SK-N-SH treated with all-trans-retinoic acid at 6 μM for 48 hours (cell line): ENCODE results near the gene FAAH2.

Experiments
- ATAC-seq: fragments of 200-7000 bp; cut with Tn5 transposase; 3 replicates; pipeline ENCODE4 v1.9.1; 2020; ENCODE audit warnings: mild to moderate bottlenecking, moderate library complexity
- ARNTL ChIP-seq: fragments of 450-650 bp; formaldehyde crosslinking; IDR thresholded peaks from 2 replicates; pipeline ENCODE4 v1.5.0; 2020; ENCODE audit warnings: low read depth, mild to moderate bottlenecking, moderate library complexity, borderline replicate concordance
- BACH2 ChIP-seq: fragments of 250-450 bp; sonication (Bioruptor Pico); IDR thresholded peaks from 2 replicates; pipeline ENCODE4 v1.9.0; 2021; ENCODE audit warnings: mild to moderate bottlenecking, borderline replicate concordance
- CSDC2 ChIP-seq: fragments of 250-450 bp; sonication (Bioruptor Pico); IDR thresholded peaks from 2 replicates; pipeline ENCODE4 v1.5.0; 2020; ENCODE audit warnings: mild to moderate bottlenecking, moderate library complexity
- ESRRG ChIP-seq: fragments of 250-450 bp; sonication (Bioruptor Pico); IDR thresholded peaks from 2 replicates; pipeline ENCODE4 v1.6.1; 2021; ENCODE audit warnings: mild to moderate bottlenecking
- GLIS3 ChIP-seq: fragments of 250-450 bp; sonication (Bioruptor Pico); IDR thresholded peaks from 2 replicates; pipeline ENCODE4 v1.5.0; 2020; ENCODE audit warnings: mild to moderate bottlenecking, moderate library complexity
- ISL1 ChIP-seq: fragments of 250-450 bp; sonication (Bioruptor Pico); IDR thresholded peaks from 2 replicates; pipeline ENCODE4 v2.1.2; 2022; ENCODE audit warnings: mild to moderate bottlenecking, moderate library complexity
- OSR1 ChIP-seq: fragments of 250-450 bp; sonication (Bioruptor Pico); IDR thresholded peaks from 2 replicates; pipeline ENCODE4 v1.8.0; 2022; ENCODE audit warnings: moderate library complexity, mild to moderate bottlenecking, inconsistent platforms
- PPARA ChIP-seq: fragments of 250-450 bp; sonication (Bioruptor Pico); IDR thresholded peaks from 2 replicates; pipeline ENCODE4 v1.5.0; 2020; ENCODE audit warnings: mild to moderate bottlenecking, borderline replicate concordance
- RARB ChIP-seq: fragments of 250-450 bp; sonication (Bioruptor Pico); IDR thresholded peaks from 2 replicates; pipeline ENCODE4 v1.8.0; 2021; ENCODE audit warnings: mild to moderate bottlenecking, moderate library complexity
- SNAI2 ChIP-seq: fragments of 250-450 bp; sonication (Bioruptor Pico); IDR thresholded peaks from 2 replicates; pipeline ENCODE4 v1.5.0; 2020; ENCODE audit warnings: mild to moderate bottlenecking, moderate library complexity
- ZC3H10 ChIP-seq: fragments of 250-450 bp; sonication (Bioruptor Pico); IDR thresholded peaks from 2 replicates; pipeline ENCODE4 v1.5.1; 2021; ENCODE audit warnings: mild to moderate bottlenecking, moderate library complexity
- ZFP3 ChIP-seq: fragments of 250-450 bp; sonication (Bioruptor Pico); IDR thresholded peaks from 2 replicates; pipeline ENCODE4 v1.5.0; 2020; ENCODE audit warnings: mild to moderate bottlenecking, moderate library complexity
- ZFP30 ChIP-seq: fragments of 450-650 bp; formaldehyde crosslinking; IDR thresholded peaks from 2 replicates; pipeline ENCODE4 v1.5.0; 2022; ENCODE audit warnings: mild to moderate bottlenecking, moderate library complexity
- ZNF565 ChIP-seq: fragments of 450-650 bp; formaldehyde crosslinking; conservative IDR thresholded peaks from 2 replicates; pipeline ENCODE4 v1.5.0; 2020; ENCODE audit warnings: low read depth, mild to moderate bottlenecking, moderate library complexity
- ZNF70 ChIP-seq: fragments of 450-650 bp; formaldehyde crosslinking; IDR thresholded peaks from 2 replicates; pipeline ENCODE4 v1.5.0; 2020; ENCODE audit warnings: mild to moderate bottlenecking, moderate library complexity
- TF ChIP-seq, protein P1 (sequence below): fragments of 250-450 bp; sonication (Bioruptor Pico); IDR thresholded peaks from 2 replicates; pipeline ENCODE4 v1.5.0; 2020; ENCODE audit warnings: mild to moderate bottlenecking, moderate library complexity
- TF ChIP-seq, protein P2 (sequence below): fragments of 250-450 bp; sonication (Bioruptor Pico); IDR thresholded peaks from 2 replicates; pipeline ENCODE4 v1.5.1; 2020; ENCODE audit warnings: low read depth, mild to moderate bottlenecking, moderate library complexity
- TF ChIP-seq, protein P3 (sequence below): fragments of 250-450 bp; sonication (Bioruptor Pico); IDR thresholded peaks from 2 replicates; pipeline ENCODE4 v1.5.1; 2021; ENCODE audit warnings: mild to moderate bottlenecking, moderate library complexity
- TF ChIP-seq, protein P4 (sequence below): fragments of 250-450 bp; sonication (Bioruptor Pico); IDR thresholded peaks from 2 replicates; pipeline ENCODE4 v1.8.0; 2020; ENCODE audit warnings: mild to moderate bottlenecking, moderate library complexity, borderline replicate concordance
- TF ChIP-seq, protein P5 (sequence below): fragments of 250-450 bp; sonication (Bioruptor Pico); IDR thresholded peaks from 2 replicates; pipeline ENCODE4 v1.8.0; 2021; ENCODE audit warnings: low read depth, mild to moderate bottlenecking, moderate library complexity, borderline replicate concordance

FAAH2 gene

DNA sequence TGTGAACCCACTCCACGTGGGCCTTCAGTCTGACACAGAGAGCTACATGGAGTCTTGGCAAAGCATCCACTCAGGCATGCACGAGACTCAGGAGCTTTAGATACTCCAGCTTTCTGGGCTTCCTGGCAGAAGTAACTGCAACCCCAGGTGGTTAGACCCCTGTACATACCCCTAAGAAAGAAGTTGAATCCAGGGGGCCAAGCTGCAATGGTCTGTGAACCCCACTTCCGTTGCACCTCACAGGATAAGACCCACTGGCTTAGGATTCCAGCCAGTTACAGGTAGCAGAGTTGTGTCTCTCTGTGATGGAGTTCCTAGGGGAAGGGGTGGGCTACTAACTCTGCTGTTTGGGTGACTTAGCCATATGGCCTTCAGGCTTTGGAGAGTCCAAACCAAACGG is 21.4 kb upstream of the FAAH2 start:
- ATAC-seq = no peak
- no peak for TF ChIP-seq BACH2 (CRISPR knock-in tag)
- TF ChIP-seq, protein P1, sequence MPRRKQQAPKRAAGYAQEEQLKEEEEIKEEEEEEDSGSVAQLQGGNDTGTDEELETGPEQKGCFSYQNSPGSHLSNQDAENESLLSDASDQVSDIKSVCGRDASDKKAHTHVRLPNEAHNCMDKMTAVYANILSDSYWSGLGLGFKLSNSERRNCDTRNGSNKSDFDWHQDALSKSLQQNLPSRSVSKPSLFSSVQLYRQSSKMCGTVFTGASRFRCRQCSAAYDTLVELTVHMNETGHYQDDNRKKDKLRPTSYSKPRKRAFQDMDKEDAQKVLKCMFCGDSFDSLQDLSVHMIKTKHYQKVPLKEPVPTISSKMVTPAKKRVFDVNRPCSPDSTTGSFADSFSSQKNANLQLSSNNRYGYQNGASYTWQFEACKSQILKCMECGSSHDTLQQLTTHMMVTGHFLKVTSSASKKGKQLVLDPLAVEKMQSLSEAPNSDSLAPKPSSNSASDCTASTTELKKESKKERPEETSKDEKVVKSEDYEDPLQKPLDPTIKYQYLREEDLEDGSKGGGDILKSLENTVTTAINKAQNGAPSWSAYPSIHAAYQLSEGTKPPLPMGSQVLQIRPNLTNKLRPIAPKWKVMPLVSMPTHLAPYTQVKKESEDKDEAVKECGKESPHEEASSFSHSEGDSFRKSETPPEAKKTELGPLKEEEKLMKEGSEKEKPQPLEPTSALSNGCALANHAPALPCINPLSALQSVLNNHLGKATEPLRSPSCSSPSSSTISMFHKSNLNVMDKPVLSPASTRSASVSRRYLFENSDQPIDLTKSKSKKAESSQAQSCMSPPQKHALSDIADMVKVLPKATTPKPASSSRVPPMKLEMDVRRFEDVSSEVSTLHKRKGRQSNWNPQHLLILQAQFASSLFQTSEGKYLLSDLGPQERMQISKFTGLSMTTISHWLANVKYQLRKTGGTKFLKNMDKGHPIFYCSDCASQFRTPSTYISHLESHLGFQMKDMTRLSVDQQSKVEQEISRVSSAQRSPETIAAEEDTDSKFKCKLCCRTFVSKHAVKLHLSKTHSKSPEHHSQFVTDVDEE (CRISPR knock-in tag) = no peak
- no peak for TF ChIP-seq ESRRG
- TF ChIP-seq, protein P2, sequence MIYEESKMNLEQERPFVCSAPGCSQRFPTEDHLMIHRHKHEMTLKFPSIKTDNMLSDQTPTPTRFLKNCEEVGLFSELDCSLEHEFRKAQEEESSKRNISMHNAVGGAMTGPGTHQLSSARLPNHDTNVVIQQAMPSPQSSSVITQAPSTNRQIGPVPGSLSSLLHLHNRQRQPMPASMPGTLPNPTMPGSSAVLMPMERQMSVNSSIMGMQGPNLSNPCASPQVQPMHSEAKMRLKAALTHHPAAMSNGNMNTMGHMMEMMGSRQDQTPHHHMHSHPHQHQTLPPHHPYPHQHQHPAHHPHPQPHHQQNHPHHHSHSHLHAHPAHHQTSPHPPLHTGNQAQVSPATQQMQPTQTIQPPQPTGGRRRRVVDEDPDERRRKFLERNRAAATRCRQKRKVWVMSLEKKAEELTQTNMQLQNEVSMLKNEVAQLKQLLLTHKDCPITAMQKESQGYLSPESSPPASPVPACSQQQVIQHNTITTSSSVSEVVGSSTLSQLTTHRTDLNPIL = no peak
- TF ChIP-seq ZFP30 (CRISPR knock-in tag) = no peak
- TF ChIP-seq ISL1 = no peak
- TF ChIP-seq, protein P3, sequence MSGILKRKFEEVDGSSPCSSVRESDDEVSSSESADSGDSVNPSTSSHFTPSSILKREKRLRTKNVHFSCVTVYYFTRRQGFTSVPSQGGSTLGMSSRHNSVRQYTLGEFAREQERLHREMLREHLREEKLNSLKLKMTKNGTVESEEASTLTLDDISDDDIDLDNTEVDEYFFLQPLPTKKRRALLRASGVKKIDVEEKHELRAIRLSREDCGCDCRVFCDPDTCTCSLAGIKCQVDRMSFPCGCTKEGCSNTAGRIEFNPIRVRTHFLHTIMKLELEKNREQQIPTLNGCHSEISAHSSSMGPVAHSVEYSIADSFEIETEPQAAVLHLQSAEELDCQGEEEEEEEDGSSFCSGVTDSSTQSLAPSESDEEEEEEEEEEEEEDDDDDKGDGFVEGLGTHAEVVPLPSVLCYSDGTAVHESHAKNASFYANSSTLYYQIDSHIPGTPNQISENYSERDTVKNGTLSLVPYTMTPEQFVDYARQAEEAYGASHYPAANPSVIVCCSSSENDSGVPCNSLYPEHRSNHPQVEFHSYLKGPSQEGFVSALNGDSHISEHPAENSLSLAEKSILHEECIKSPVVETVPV (CRISPR knock-in tag) = no peak
- TF ChIP-seq, protein P4, sequence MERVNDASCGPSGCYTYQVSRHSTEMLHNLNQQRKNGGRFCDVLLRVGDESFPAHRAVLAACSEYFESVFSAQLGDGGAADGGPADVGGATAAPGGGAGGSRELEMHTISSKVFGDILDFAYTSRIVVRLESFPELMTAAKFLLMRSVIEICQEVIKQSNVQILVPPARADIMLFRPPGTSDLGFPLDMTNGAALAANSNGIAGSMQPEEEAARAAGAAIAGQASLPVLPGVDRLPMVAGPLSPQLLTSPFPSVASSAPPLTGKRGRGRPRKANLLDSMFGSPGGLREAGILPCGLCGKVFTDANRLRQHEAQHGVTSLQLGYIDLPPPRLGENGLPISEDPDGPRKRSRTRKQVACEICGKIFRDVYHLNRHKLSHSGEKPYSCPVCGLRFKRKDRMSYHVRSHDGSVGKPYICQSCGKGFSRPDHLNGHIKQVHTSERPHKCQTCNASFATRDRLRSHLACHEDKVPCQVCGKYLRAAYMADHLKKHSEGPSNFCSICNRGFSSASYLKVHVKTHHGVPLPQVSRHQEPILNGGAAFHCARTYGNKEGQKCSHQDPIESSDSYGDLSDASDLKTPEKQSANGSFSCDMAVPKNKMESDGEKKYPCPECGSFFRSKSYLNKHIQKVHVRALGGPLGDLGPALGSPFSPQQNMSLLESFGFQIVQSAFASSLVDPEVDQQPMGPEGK (CRISPR knock-in tag) = no peak
- TF ChIP-seq, all 23 proteins: peak for 0

DNA sequence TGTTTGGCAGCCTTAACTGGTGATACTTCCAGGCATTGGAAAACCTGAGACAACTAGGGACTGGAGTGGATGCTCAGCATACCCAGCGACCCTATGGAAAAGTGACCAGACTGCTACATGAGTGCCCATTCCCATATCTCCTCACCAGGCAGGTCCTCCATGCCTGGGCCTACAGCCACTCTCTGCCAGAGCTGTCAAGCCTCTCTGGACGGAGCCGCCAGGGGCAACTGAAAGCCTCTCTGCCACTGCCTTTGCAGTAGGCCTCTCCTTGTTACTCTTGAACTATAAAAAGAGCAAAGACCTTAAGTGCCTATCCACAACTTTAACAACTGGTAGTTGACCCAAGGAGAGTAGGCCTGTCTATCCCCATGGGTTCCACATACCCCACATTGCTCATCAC is 20.2 kb upstream of the FAAH2 start:
- ATAC-seq = no peak
- TF ChIP-seq ZNF70 (CRISPR knock-in tag) (no peak), GLIS3 (CRISPR knock-in tag) (no peak), PPARA (CRISPR knock-in tag) (no peak), ZFP3 (CRISPR knock-in tag) (no peak), RARB (CRISPR knock-in tag) (no peak), CSDC2 (no peak), ZNF565 (CRISPR knock-in tag) (no peak), ESRRG (no peak), OSR1 (CRISPR knock-in tag) (no peak), ARNTL (CRISPR knock-in tag) (no peak)
- TF ChIP-seq, protein P5, sequence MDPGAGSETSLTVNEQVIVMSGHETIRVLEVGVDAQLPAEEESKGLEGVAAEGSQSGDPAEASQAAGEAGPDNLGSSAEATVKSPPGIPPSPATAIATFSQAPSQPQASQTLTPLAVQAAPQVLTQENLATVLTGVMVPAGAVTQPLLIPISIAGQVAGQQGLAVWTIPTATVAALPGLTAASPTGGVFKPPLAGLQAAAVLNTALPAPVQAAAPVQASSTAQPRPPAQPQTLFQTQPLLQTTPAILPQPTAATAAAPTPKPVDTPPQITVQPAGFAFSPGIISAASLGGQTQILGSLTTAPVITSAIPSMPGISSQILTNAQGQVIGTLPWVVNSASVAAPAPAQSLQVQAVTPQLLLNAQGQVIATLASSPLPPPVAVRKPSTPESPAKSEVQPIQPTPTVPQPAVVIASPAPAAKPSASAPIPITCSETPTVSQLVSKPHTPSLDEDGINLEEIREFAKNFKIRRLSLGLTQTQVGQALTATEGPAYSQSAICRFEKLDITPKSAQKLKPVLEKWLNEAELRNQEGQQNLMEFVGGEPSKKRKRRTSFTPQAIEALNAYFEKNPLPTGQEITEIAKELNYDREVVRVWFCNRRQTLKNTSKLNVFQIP = no peak
- TF ChIP-seq, protein P4 (CRISPR knock-in tag) = no peak
- TF ChIP-seq, all 23 proteins: peak for 0

DNA sequence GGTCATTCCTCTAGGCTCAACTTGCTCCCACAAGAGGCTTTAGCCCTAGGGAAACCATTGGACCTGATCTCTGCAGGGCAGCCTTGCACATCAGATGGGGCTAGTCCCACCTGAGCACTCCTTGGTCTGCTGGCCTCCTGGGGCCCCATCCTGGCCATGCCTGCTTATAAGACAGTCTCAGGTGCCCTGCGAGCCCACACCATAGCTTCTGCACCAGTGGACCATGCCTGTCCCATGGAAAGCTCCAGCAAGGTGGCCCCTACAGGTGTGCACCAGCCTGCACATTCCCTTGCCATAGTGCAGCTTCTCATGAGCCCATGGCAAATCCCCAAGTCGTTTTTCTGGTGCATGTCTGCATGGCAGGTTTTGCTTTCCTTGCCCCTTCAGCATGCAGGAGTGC is 19.6 kb upstream of the FAAH2 start:
- TF ChIP-seq ISL1 (no peak), ZNF565 (CRISPR knock-in tag) (no peak), ZFP3 (CRISPR knock-in tag) (no peak), ZC3H10 (no peak), GLIS3 (CRISPR knock-in tag) (no peak), SNAI2 (no peak), RARB (CRISPR knock-in tag) (no peak), CSDC2 (no peak), PPARA (CRISPR knock-in tag) (no peak)
- TF ChIP-seq, protein P4 (CRISPR knock-in tag) = no peak
- TF ChIP-seq, protein P5 = no peak
- no peak for ATAC-seq
